Sigmoid colon (tissue), 7 donors: ENCODE measurements around the gene TSPAN16. TPM values are rescaled to one million over a fixed set of nuclear protein-coding genes. Genes with fewer than 3 reads are reported as not detected.
A peak's percentile ranks its signal among the peaks of the same experiment; 100 is the strongest.

Experiments used
- DNase-seq: peaks from one replicate; pipeline ENCODE4 v3.0.0-alpha.2; 2019
- H3K27ac ChIP-seq, 4 donors: fragments of 200-600 bp; sonication (generic); one replicate each; pipeline ENCODE4 v1.5.1; 2016 to 2019; ENCODE audit warnings: mild to moderate bottlenecking in 1 of 4
- H3K27me3 ChIP-seq, 3 donors: fragments of 200-600 bp; sonication (generic); one replicate each; pipeline ENCODE4 v1.5.1; 2019; ENCODE audit warnings: mild to moderate bottlenecking in 1 of 3
- H3K36me3 ChIP-seq, 4 donors: fragments of 200-600 bp; sonication (generic); one replicate each; pipeline ENCODE4 v1.5.1; 2016 to 2019
- H3K4me1 ChIP-seq, 4 donors: fragments of 200-600 bp; sonication (generic); one replicate each; pipeline ENCODE4 v1.5.1; 2017 to 2019
- H3K4me3 ChIP-seq, 4 donors: fragments of 200-600 bp; sonication (generic); one replicate each; pipeline ENCODE4 v1.5.1; 2017 to 2019; ENCODE audit warnings: mild to moderate bottlenecking in 2 of 4, moderate library complexity in 1 of 4
- H3K9me3 ChIP-seq, 4 donors: fragments of 200-600 bp in 3 of 4; sonication (generic) in 3 of 4; one replicate each; pipeline versions ENCODE4 v1.5.1 to v1.6.1; 2013 to 2019
- EP300 ChIP-seq, 4 donors: sonication (generic); formaldehyde crosslinking; IDR thresholded peaks; one replicate each; pipeline ENCODE4 v1.6.1; 2017; ENCODE audit warnings: antibody characterized with exemption in 4 of 4
- POLR2A ChIP-seq, 2 donors: fragments of 450-650 bp; IDR thresholded peaks; one replicate each; pipeline ENCODE4 v1.6.1; 2016; ENCODE audit warnings: antibody characterized with exemption in 2 of 2, mild to moderate bottlenecking in 2 of 2, moderate library complexity in 2 of 2
- POLR2AphosphoS5 ChIP-seq, 4 donors: sonication (generic); formaldehyde crosslinking; IDR thresholded peaks; one replicate each; pipeline ENCODE4 v1.6.1; 2017; ENCODE audit warnings: antibody characterized with exemption in 4 of 4
- WGBS, 2 donors: extraction: QIAGEN DNeasy Blood & Tissue Kit; methylation state at CpG; one replicate each; pipeline ENCODE4 v1.1.7; 2013; 5-methylcytosine and 5-hydroxymethylcytosine counted together
- intact Hi-C: fragments of 100-400 bp; cut with DNase I; formaldehyde crosslinking; loops from one replicate; pipeline ENCODE4 v1.15.1; 2023
- polyA plus RNA-seq, 3 donors: library from polyadenylated mRNA; stranded (reverse); fragments of 200-250 nt; gene quantifications; one replicate each; pipeline ENCODE4 v1.2.3, GENCODE V29; 2013
- total RNA-seq, 4 donors: library from RNA; depleted of rRNA; stranded (reverse); fragments of >200 nt; gene quantifications; one replicate each; pipeline ENCODE4 v1.1.0, GENCODE V29; 2016
- TF ChIP-seq, protein P1 (sequence below), 4 experiments: fragments of 450-650 bp in 3 of 4; fragments of 200-600 bp in 1 of 4; IDR thresholded peaks; one replicate each; pipeline ENCODE4 v1.5.1; 2016 to 2019; ENCODE audit warnings: antibody characterized with exemption in 4 of 4, mild to moderate bottlenecking in 3 of 4, moderate library complexity in 2 of 4
- donor health status: healthy with polysubstance abuse.
- donor health status: Bipolar disorder and iron deficiency.
- donor health status: healthy.

The TSPAN16 gene
- total and polyA plus RNA-seq, 7 donors = 0.07 TPM; not detected in 6

DNA sequence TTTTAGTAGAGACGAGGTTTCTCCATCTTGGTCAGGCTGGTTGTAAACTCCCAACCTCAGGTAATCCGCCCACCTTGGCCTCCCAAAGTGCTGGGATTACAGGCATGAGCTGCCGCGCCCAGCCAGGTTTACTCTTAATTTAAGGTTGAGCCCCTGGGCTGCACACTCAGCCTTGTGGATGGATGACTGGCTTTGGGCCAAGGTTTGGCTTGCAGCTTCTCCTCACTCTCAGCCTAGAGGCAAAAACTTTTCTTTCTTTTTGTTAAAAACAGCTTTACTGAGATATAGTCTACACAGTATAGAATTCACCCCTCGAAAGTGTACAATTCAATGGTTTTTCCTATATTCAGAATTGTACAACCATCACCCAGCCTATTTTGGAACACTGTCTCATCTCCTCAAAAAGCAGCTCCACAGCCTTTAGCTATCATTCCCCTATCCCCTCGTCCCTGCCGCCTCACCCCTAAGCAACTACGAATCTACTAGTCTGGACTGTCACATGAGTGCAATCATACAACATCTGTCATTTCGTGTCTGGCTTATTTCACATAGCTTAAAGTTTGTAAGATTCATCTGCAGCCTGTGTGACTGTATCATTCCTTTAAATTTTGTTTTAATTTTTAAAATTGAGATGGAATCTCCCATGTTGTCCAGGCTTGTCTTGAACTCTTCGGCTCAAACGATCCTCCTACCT, 14.5 kb upstream of the TSPAN16 start:
- intact Hi-C loops = no loop called here
- no peaks in the 10 kb centered on the region for H3K4me1 ChIP-seq
- WGBS, 2 donors = 77 to 83% methylated on average over 11 of the region's 11 CpGs

DNA sequence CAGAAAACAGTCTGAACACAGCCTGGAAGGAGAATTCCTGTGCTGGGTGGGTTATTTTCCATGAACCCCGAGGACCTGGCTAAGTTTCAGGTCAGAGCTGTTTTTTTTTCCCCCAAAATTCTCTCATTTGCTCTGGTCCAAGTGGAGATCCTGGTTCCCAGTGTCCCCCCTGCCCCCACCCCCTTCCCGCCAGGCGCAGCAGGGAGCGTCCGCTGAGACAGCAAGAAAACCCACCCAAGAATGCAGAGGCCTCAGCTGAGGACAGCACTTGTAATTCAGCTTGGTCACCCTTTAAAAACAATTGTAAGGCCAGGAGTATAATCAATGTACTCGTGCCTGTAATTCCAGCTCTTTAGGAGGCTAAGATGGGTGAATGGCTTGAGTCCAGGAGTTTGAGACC, 11.4 kb upstream of the TSPAN16 start:
- Histone ChIP-seq H3K36me3 (no peaks in the 10 kb centered on the region), H3K4me1 (no peaks in the 10 kb centered on the region), H3K9me3 (no peaks in the 10 kb centered on the region), H3K4me3 (no peak overlapping the region), H3K27ac (peak overlapping the region in 1 of 4 donors; percentile 27), H3K27me3 (no peaks in the 10 kb centered on the region)
- intact Hi-C loops = no loop called here
- no peak for DNase-seq
- TF ChIP-seq, protein P1, sequence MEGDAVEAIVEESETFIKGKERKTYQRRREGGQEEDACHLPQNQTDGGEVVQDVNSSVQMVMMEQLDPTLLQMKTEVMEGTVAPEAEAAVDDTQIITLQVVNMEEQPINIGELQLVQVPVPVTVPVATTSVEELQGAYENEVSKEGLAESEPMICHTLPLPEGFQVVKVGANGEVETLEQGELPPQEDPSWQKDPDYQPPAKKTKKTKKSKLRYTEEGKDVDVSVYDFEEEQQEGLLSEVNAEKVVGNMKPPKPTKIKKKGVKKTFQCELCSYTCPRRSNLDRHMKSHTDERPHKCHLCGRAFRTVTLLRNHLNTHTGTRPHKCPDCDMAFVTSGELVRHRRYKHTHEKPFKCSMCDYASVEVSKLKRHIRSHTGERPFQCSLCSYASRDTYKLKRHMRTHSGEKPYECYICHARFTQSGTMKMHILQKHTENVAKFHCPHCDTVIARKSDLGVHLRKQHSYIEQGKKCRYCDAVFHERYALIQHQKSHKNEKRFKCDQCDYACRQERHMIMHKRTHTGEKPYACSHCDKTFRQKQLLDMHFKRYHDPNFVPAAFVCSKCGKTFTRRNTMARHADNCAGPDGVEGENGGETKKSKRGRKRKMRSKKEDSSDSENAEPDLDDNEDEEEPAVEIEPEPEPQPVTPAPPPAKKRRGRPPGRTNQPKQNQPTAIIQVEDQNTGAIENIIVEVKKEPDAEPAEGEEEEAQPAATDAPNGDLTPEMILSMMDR (IDR thresholded peaks at IDR 0.05) = no peak
- TF ChIP-seq POLR2AphosphoS5 (IDR thresholded peaks at IDR 0.05) (no peak), EP300 (IDR thresholded peaks at IDR 0.05) (no peak), POLR2A (IDR thresholded peaks at IDR 0.05) (no peak)
- WGBS, 2 donors = 77 to 78% methylated on average over 6 of the region's 6 CpGs

More for the DNA sequence above, 14.5 kb upstream of the TSPAN16 start:
- Histone ChIP-seq H3K36me3 (no peaks in the 10 kb centered on the region), H3K4me3 (no peak overlapping the region), H3K9me3 (no peaks in the 10 kb centered on the region), H3K27ac (no peak overlapping the region), H3K27me3 (no peaks in the 10 kb centered on the region)
- DNase-seq = no peak
- TF ChIP-seq EP300 (IDR thresholded peaks at IDR 0.05) = no peak
- TF ChIP-seq POLR2A (IDR thresholded peaks at IDR 0.05) = no peak
- TF ChIP-seq, protein P1 (IDR thresholded peaks at IDR 0.05) = no peak
- no peak for TF ChIP-seq POLR2AphosphoS5 (IDR thresholded peaks at IDR 0.05)

DNA sequence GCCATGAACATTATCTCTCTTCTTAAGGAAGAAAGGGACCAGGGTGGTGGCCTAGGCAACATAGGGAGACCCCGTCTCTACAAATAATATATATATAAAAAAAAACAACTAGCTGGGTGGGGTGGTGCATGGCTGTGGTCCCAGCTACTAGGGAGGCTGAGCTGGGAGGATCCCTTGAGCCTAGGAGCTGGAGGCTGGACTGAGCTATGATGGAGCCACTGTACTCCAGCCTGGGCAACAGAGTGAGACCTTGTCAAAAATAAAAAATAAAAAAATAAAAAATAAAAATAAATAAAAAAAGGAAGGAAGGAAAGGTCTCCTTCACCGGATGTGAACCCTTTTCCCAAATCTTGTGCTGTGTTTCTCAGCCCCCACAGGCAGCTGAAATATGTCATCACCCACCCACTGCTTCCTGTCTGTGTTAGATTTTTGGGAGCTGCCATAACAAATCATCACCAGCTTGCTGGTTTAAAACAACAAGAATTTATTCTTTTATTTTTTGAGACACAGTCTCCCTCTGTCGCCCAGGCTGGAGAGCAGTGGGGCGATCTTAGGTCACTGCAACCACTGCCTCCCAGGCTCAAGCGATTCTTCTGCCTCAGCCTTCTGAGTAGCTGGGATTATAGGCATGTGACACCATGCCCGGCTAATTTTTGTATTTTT, 9.5 kb upstream of the TSPAN16 start:
- no peaks in the 10 kb centered on the region for H3K4me1 ChIP-seq
- TF ChIP-seq POLR2A (IDR thresholded peaks at IDR 0.05) (no peak), POLR2AphosphoS5 (IDR thresholded peaks at IDR 0.05) (no peak), EP300 (IDR thresholded peaks at IDR 0.05) (no peak)
- TF ChIP-seq, protein P1 (IDR thresholded peaks at IDR 0.05) = peak in 1 of 4 experiments; percentile 17
- H3K9me3 ChIP-seq = no peaks in the 10 kb centered on the region
- intact Hi-C loops = no loop called here
- no peaks in the 10 kb centered on the region for H3K27me3 ChIP-seq
- no peak for DNase-seq
- H3K4me3 ChIP-seq = no peak overlapping the region
- H3K27ac ChIP-seq = peak overlapping the region in 1 of 4 donors; percentile 39
- H3K36me3 ChIP-seq = no peaks in the 10 kb centered on the region
- 68 to 75% methylated on average over 6 of the region's 6 CpGs for WGBS, 2 donors

DNA sequence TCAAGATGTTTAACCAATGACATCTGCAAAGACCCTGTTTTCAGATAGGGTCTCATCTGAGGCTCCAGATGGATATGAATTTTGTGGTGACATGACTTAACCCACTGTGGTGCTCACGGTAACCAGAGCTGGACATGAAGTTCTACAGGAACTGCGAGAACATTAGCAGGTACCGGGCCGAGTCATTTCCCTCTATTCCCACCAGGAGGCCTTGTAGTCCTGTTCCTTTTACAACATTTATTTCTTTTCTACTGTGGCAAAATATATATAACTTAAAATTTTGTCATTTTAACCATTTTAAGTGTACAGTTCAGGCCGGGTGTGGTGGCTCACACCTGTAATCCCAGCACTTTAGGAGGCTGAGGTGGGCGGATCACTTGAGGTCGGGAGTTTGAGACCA, 7.6 kb upstream of the TSPAN16 start:
- no peaks in the 10 kb centered on the region for H3K27me3 ChIP-seq
- 69 to 81% methylated on average over 7 of the region's 7 CpGs for WGBS, 2 donors
- TF ChIP-seq, protein P1 (IDR thresholded peaks at IDR 0.05) = peak in 2 of 4 experiments; percentile 11 to 33
- no peak for TF ChIP-seq POLR2A (IDR thresholded peaks at IDR 0.05)
- H3K4me1 ChIP-seq = peaks cover 0 to 3% (median 2%) of the 10 kb centered on the region in 4 donors
- intact Hi-C loops = no loop called here
- H3K4me3 ChIP-seq = no peak overlapping the region
- H3K27ac ChIP-seq = no peak overlapping the region
- H3K9me3 ChIP-seq = no peaks in the 10 kb centered on the region
- H3K36me3 ChIP-seq = no peaks in the 10 kb centered on the region
- DNase-seq = no peak
